Calu3 (cell line): ENCODE data around the gene TNPO1. TPM values are rescaled to one million over a fixed set of nuclear protein-coding genes. Genes with fewer than 3 reads are reported as not detected.
"Not testable (repeated sequence)": the region's sequence is repeated elsewhere in the genome, so short reads cannot be mapped to it uniquely, and the experiment has no call there.

Experiments used
- BruUV-seq: library from RNA; stranded (reverse); fragments of 400-500 nt; replicated peaks from 2 replicates; lab custom pipeline; 2021; lab: Mats Ljungman, UMichigan
- CTCF ChIA-PET: fragments of 300-600 bp; sonication (Branson Sonifier 250); formaldehyde crosslinking; loops from one replicate; lab custom pipeline; 2022; ENCODE audit warnings: antibody characterized with exemption; lab: Charles Lee
- DNase-seq: peaks from one replicate; pipeline ENCODE4 v3.0.0; 2022
- H3K27ac Mint-ChIP-seq: one replicate; pipeline ENCODE4 v1.8.0; 2022; ENCODE audit warnings: mixed read lengths; ENCODE audit not compliant: unreplicated experiment
- H3K27me3 Mint-ChIP-seq: one replicate; pipeline ENCODE4 v1.8.0; 2022; ENCODE audit warnings: mixed read lengths; ENCODE audit not compliant: unreplicated experiment
- H3K36me3 Mint-ChIP-seq: one replicate; pipeline ENCODE4 v1.8.0; 2022; ENCODE audit warnings: mild to moderate bottlenecking, moderate library complexity, mixed read lengths; ENCODE audit not compliant: insufficient read depth, unreplicated experiment
- H3K4me1 Mint-ChIP-seq: one replicate; pipeline ENCODE4 v1.8.0; 2022; ENCODE audit warnings: mild to moderate bottlenecking, low read depth, mixed read lengths; ENCODE audit not compliant: unreplicated experiment
- H3K4me3 Mint-ChIP-seq: one replicate; pipeline ENCODE4 v1.8.0; 2022; ENCODE audit warnings: mild to moderate bottlenecking, low read depth, moderate library complexity, mixed read lengths; ENCODE audit not compliant: unreplicated experiment
- H3K9me3 Mint-ChIP-seq: one replicate; pipeline ENCODE4 v1.8.0; 2022; ENCODE audit warnings: low read depth, mixed read lengths; ENCODE audit not compliant: unreplicated experiment
- CTCF ChIP-seq: fragments of 200-600 bp; IDR thresholded peaks from one replicate; pipeline ENCODE4 v1.8.0; 2022; ENCODE audit warnings: antibody characterized with exemption; ENCODE audit not compliant: unreplicated experiment
- intact Hi-C: fragments of 100-400 bp; cut with micrococcal nuclease; formaldehyde crosslinking; loops from one replicate; pipeline ENCODE4 v1.10.0; 2022; ENCODE audit not compliant: unreplicated experiment
- total RNA-seq: library from RNA; stranded (reverse); gene quantifications from 2 replicates; pipeline ENCODE4 v1.2.3, GENCODE V29; 2022

The TNPO1 gene
- total RNA-seq, 1 experiment from 2014 or later, result 138 TPM

GRCh38 chr5:72799721-72800120 is 16.7 kb upstream of the TNPO1 start:
- BruUV-seq, result no TSS peak
- DNase-seq, result no peak
- no peak overlapping the region for H3K4me3 Mint-ChIP-seq
- CTCF ChIA-PET, result no interaction called here
- H3K27ac Mint-ChIP-seq, result no peak overlapping the region
- peaks cover 6% of the 10 kb centered on the region for H3K4me1 Mint-ChIP-seq
- no peak for TF ChIP-seq CTCF
- H3K36me3 Mint-ChIP-seq, result no peaks in the 10 kb centered on the region
- intact Hi-C loops, result no loop called here
- no peaks in the 10 kb centered on the region for H3K27me3 Mint-ChIP-seq
- H3K9me3 Mint-ChIP-seq, result peaks cover 2% of the 10 kb centered on the region

GRCh38 chr5:72808637-72809036 is 7.8 kb upstream of the TNPO1 start:
- H3K4me1 Mint-ChIP-seq, CTCF ChIA-PET, BruUV-seq: not testable (repeated sequence)

GRCh38 chr5:72811849-72812248 is 4.6 kb upstream of the TNPO1 start:
- H3K27me3 Mint-ChIP-seq, result peaks cover 14% of the 10 kb centered on the region

More at GRCh38 chr5:72808637-72809036, 7.8 kb upstream of the TNPO1 start:
- DNase-seq, H3K27ac Mint-ChIP-seq, intact Hi-C loops, H3K36me3 Mint-ChIP-seq, H3K4me3 Mint-ChIP-seq: not testable (repeated sequence)
- H3K27me3 Mint-ChIP-seq, result peaks cover 33% of the 10 kb centered on the region
- H3K9me3 Mint-ChIP-seq, result peaks cover 17% of the 10 kb centered on the region

GRCh38 chr5:72812488-72812887 is 4.0 kb upstream of the TNPO1 start:
- no peak for DNase-seq
- Mint-ChIP-seq H3K27ac (no peak overlapping the region), H3K27me3 (peaks cover 8% of the 10 kb centered on the region), H3K4me3 (no peak overlapping the region), H3K9me3 (peaks cover 6% of the 10 kb centered on the region), H3K4me1 (no peaks in the 10 kb centered on the region), H3K36me3 (peaks cover 20% of the 10 kb centered on the region)
- no TSS peak for BruUV-seq
- intact Hi-C loops, result loop anchor here (10.0 kb wide), 1 partner anchor 418 kb away; no protein-coding TSS in a partner anchor
- TF ChIP-seq CTCF, result no peak
- CTCF ChIA-PET, result no interaction called here

More at GRCh38 chr5:72811849-72812248, 4.6 kb upstream of the TNPO1 start:
- intact Hi-C loops, result loop anchor here (10.0 kb wide), 1 partner anchor 417 kb away; no protein-coding TSS in a partner anchor
- no peak overlapping the region for H3K4me3 Mint-ChIP-seq
- no peak overlapping the region for H3K27ac Mint-ChIP-seq
- CTCF ChIA-PET, result no interaction called here
- no peak for TF ChIP-seq CTCF
- peaks cover 6% of the 10 kb centered on the region for H3K9me3 Mint-ChIP-seq
- DNase-seq, result no peak
- H3K4me1 Mint-ChIP-seq, result no peaks in the 10 kb centered on the region
- no TSS peak for BruUV-seq
- peaks cover 14% of the 10 kb centered on the region for H3K36me3 Mint-ChIP-seq

GRCh38 chr5:72814104-72814503 is 2.4 kb upstream of the TNPO1 start:
- TF ChIP-seq CTCF, result no peak
- no peak overlapping the region for H3K27ac Mint-ChIP-seq
- H3K27me3 Mint-ChIP-seq, result no peaks in the 10 kb centered on the region
- no peak overlapping the region for H3K4me3 Mint-ChIP-seq
- H3K9me3 Mint-ChIP-seq, result peaks cover 4% of the 10 kb centered on the region
- H3K36me3 Mint-ChIP-seq, result peaks cover 32% of the 10 kb centered on the region
- no TSS peak for BruUV-seq
- DNase-seq, result no peak
- intact Hi-C loops, result loop anchor here (10.0 kb wide), 1 partner anchor 419 kb away; no protein-coding TSS in a partner anchor
- H3K4me1 Mint-ChIP-seq, result peaks cover 10% of the 10 kb centered on the region
- CTCF ChIA-PET, result no interaction called here
